Measurements from ENCODE around the gene RAP1A.

DNA sequence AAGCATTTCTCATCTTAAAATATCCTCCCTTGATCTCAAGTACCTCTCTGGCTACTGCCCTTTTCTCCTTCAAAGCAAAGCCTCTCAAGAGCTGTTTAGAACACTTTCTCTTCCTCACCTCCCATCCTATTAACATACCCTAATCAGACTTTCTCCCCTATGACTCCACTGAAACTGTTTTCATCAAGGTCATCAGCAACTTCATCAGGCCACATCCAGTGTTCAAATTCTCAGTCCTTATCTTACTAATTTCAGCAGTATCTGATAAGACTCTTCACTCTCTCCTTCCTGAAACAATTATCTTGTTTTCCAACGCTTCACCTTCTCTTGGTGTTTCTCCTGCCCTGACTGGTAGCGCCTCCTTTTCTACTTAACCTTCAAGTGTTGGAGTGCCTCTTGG is 1.5 kb upstream of the RAP1A start:
- TF ChIP-seq CTCF (IDR thresholded peaks at IDR 0.05) (no peak), POLR2A (IDR thresholded peaks at IDR 0.05) (no peak)

Measured in testis (tissue), 2 donors.